ENCODE measurements around the gene DNAH9.

Gene DNAH9

GRCh38 chr17:11701911-11702310, 103.6 kb downstream of the DNAH9 start:
- Histone ChIP-seq H2AFZ (ENCODE audit: low read depth, low read length) (no peak overlapping the region), H3K36me3 (ENCODE audit: insufficient read depth, low read length) (no peaks in the 10 kb centered on the region), H3K79me2 (ENCODE audit: insufficient read depth, low read length) (no peaks in the 10 kb centered on the region), H3K27ac (ENCODE audit: low read length) (no peak overlapping the region), H3K9me3 (ENCODE audit: insufficient read depth, low read length, severe bottlenecking) (no peaks in the 10 kb centered on the region), H3K9ac (ENCODE audit: low read depth, low read length) (no peak overlapping the region), H4K20me1 (ENCODE audit: insufficient read depth, low read length) (no peaks in the 10 kb centered on the region), H3K4me3 (ENCODE audit: low read depth in 1 of 2, low read length in 2 of 2) (no peak overlapping the region), H3K4me2 (ENCODE audit: insufficient read depth, low read length) (no peak overlapping the region), H3K27me3 (ENCODE audit: insufficient read depth, low read length, poor library complexity) (no peaks in the 10 kb centered on the region), H3K4me1 (ENCODE audit: insufficient read depth, low read length) (no peaks in the 10 kb centered on the region)
- no peak for ATAC-seq (ENCODE audit: insufficient read depth, low read depth)
- no peak for DNase-seq
- TF ChIP-seq EZH2 (IDR thresholded peaks at IDR 0.05; ENCODE audit: borderline replicate concordance, low read depth, low read length, severe bottlenecking) = no peak
- TF ChIP-seq, protein P1, sequence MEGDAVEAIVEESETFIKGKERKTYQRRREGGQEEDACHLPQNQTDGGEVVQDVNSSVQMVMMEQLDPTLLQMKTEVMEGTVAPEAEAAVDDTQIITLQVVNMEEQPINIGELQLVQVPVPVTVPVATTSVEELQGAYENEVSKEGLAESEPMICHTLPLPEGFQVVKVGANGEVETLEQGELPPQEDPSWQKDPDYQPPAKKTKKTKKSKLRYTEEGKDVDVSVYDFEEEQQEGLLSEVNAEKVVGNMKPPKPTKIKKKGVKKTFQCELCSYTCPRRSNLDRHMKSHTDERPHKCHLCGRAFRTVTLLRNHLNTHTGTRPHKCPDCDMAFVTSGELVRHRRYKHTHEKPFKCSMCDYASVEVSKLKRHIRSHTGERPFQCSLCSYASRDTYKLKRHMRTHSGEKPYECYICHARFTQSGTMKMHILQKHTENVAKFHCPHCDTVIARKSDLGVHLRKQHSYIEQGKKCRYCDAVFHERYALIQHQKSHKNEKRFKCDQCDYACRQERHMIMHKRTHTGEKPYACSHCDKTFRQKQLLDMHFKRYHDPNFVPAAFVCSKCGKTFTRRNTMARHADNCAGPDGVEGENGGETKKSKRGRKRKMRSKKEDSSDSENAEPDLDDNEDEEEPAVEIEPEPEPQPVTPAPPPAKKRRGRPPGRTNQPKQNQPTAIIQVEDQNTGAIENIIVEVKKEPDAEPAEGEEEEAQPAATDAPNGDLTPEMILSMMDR (IDR thresholded peaks at IDR 0.05; ENCODE audit: borderline replicate concordance, extremely low read depth, low read length, poor library complexity, severe bottlenecking) = no peak

DNA sequence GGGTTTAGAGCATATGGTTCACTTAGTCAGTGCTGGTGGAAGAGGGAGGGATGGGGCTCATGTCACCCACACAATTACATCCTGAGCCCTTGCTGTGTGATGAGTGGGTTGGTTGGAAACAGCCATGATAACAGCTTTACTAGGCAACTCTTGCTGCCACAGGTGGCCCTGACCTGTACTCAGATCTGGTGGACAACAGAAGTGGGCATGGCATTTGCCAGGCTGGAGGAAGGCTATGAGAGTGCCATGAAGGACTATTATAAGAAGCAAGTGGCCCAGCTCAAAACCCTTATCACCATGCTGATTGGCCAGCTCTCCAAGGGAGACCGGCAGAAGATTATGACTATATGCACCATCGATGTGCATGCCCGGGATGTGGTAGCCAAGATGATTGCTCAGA, 105.8 kb downstream of the DNAH9 start:
- Histone ChIP-seq H4K20me1 (ENCODE audit: insufficient read depth, low read length) (no peaks in the 10 kb centered on the region), H3K4me2 (ENCODE audit: insufficient read depth, low read length) (no peak overlapping the region), H3K36me3 (ENCODE audit: insufficient read depth, low read length) (no peaks in the 10 kb centered on the region), H3K9ac (ENCODE audit: low read depth, low read length) (no peak overlapping the region), H3K27me3 (ENCODE audit: insufficient read depth, low read length, poor library complexity) (no peaks in the 10 kb centered on the region), H3K4me3 (ENCODE audit: low read depth in 1 of 2, low read length in 2 of 2) (no peak overlapping the region), H3K9me3 (ENCODE audit: insufficient read depth, low read length, severe bottlenecking) (no peaks in the 10 kb centered on the region), H3K4me1 (ENCODE audit: insufficient read depth, low read length) (no peaks in the 10 kb centered on the region), H2AFZ (ENCODE audit: low read depth, low read length) (no peak overlapping the region), H3K27ac (ENCODE audit: low read length) (no peak overlapping the region), H3K79me2 (ENCODE audit: insufficient read depth, low read length) (no peaks in the 10 kb centered on the region)
- TF ChIP-seq, protein P1 (IDR thresholded peaks at IDR 0.05; ENCODE audit: borderline replicate concordance, extremely low read depth, low read length, poor library complexity, severe bottlenecking) = no peak
- no peak for TF ChIP-seq EZH2 (IDR thresholded peaks at IDR 0.05; ENCODE audit: borderline replicate concordance, low read depth, low read length, severe bottlenecking)
- ATAC-seq (ENCODE audit: insufficient read depth, low read depth) = no peak
- no peak for DNase-seq

- Histone ChIP-seq H3K9ac (ENCODE audit: low read depth, low read length) (no peak overlapping the region), H3K36me3 (ENCODE audit: insufficient read depth, low read length) (no peaks in the 10 kb centered on the region), H2AFZ (ENCODE audit: low read depth, low read length) (no peak overlapping the region), H3K4me1 (ENCODE audit: insufficient read depth, low read length) (no peaks in the 10 kb centered on the region), H3K27me3 (ENCODE audit: insufficient read depth, low read length, poor library complexity) (no peaks in the 10 kb centered on the region), H3K4me3 (ENCODE audit: low read depth in 1 of 2, low read length in 2 of 2) (no peak overlapping the region), H3K4me2 (ENCODE audit: insufficient read depth, low read length) (no peak overlapping the region), H3K9me3 (ENCODE audit: insufficient read depth, low read length, severe bottlenecking) (no peaks in the 10 kb centered on the region), H4K20me1 (ENCODE audit: insufficient read depth, low read length) (no peaks in the 10 kb centered on the region), H3K79me2 (ENCODE audit: insufficient read depth, low read length) (no peaks in the 10 kb centered on the region), H3K27ac (ENCODE audit: low read length) (no peak overlapping the region)
- DNase-seq (no peak), ATAC-seq (ENCODE audit: insufficient read depth, low read depth) (no peak)
- TF ChIP-seq, protein P1 (IDR thresholded peaks at IDR 0.05; ENCODE audit: borderline replicate concordance, extremely low read depth, low read length, poor library complexity, severe bottlenecking) = no peak
- no peak for TF ChIP-seq EZH2 (IDR thresholded peaks at IDR 0.05; ENCODE audit: borderline replicate concordance, low read depth, low read length, severe bottlenecking)
Observed at GRCh38 chr17:11705111-11705510, 106.8 kb downstream of the DNAH9 start.

- H3K36me3 ChIP-seq (ENCODE audit: insufficient read depth, low read length) = no peaks in the 10 kb centered on the region
- no peaks in the 10 kb centered on the region for H3K4me1 ChIP-seq (ENCODE audit: insufficient read depth, low read length)
- no peak overlapping the region for H2AFZ ChIP-seq (ENCODE audit: low read depth, low read length)
- no peak overlapping the region for H3K4me3 ChIP-seq (ENCODE audit: low read depth in 1 of 2, low read length in 2 of 2)
- H3K79me2 ChIP-seq (ENCODE audit: insufficient read depth, low read length) = no peaks in the 10 kb centered on the region
- H3K9ac ChIP-seq (ENCODE audit: low read depth, low read length) = no peak overlapping the region
- no peaks in the 10 kb centered on the region for H3K9me3 ChIP-seq (ENCODE audit: insufficient read depth, low read length, severe bottlenecking)
- no peaks in the 10 kb centered on the region for H4K20me1 ChIP-seq (ENCODE audit: insufficient read depth, low read length)
- no peak overlapping the region for H3K27ac ChIP-seq (ENCODE audit: low read length)
- DNase-seq (no peak), ATAC-seq (ENCODE audit: insufficient read depth, low read depth) (no peak)
- H3K27me3 ChIP-seq (ENCODE audit: insufficient read depth, low read length, poor library complexity) = no peaks in the 10 kb centered on the region
- H3K4me2 ChIP-seq (ENCODE audit: insufficient read depth, low read length) = no peak overlapping the region
- no peak for TF ChIP-seq EZH2 (IDR thresholded peaks at IDR 0.05; ENCODE audit: borderline replicate concordance, low read depth, low read length, severe bottlenecking)
- TF ChIP-seq, protein P1 (IDR thresholded peaks at IDR 0.05; ENCODE audit: borderline replicate concordance, extremely low read depth, low read length, poor library complexity, severe bottlenecking) = no peak
Observed at GRCh38 chr17:11707586-11707985, 109.3 kb downstream of the DNAH9 start.

Measured in DND-41 (cell line).